GM04504 (cell line): ENCODE data around the gene TBC1D20.
"Not testable (repeated sequence)": the region's sequence is repeated elsewhere in the genome, so short reads cannot be mapped to it uniquely, and the experiment has no call there.

Experiments used
- DNase-seq: peaks from one replicate; pipeline ENCODE4 v3.0.0-alpha.2; 2012; ENCODE audit warnings: low read depth

The TBC1D20 gene

GRCh38 chr20:462199-462991, at the start of gene TBC1D20:
TBC1D20 (minus strand) TSS chr20:462533; CDS start chr20:462405, 128 bp downstream.
- DNase-seq, result peak; percentile 66

- not testable (repeated sequence) for DNase-seq
Observed at GRCh38 chr20:510328-511057, 48.2 kb upstream of the TBC1D20 start.

- DNase-seq, result not testable (repeated sequence)
Observed at GRCh38 chr20:508364-508787, 46.0 kb upstream of the TBC1D20 start.

- DNase-seq, result no peak
Observed at GRCh38 chr20:507761-508332, 45.5 kb upstream of the TBC1D20 start.

DNA sequence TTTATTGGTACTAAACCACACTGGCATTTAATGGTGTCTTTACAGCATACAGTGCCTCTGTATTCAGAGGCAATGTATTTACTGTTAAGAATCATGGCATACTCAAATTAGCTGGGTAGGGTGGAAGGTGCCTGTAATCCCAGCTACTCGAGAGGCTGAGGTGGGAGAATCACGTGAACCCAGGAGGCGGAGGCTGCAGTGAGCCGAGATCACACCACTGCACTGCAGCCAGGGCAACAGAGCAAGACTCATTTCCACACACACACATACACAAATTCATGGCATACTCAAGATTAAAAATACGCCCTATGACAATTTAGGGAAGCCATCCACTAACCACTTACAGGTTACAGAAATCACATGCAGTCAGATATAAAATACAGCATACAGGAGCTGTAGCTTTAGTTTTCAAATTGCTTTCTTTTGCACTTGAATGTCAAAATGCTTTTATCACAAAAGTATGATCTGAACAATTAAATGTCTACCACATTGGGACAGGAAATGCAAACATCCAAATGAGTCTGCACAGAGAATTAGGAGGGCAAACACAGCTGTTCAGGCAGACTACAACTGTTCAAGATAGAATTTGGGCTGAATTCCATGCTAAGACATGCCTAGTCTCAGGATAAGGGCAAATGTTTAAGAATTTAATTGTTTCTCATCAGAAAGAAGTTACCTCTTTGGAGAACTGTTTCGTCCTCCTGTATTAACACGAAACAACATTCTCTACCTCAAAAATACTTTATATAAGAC, 44.8 kb upstream of the TBC1D20 start:
- no peak for DNase-seq

DNA sequence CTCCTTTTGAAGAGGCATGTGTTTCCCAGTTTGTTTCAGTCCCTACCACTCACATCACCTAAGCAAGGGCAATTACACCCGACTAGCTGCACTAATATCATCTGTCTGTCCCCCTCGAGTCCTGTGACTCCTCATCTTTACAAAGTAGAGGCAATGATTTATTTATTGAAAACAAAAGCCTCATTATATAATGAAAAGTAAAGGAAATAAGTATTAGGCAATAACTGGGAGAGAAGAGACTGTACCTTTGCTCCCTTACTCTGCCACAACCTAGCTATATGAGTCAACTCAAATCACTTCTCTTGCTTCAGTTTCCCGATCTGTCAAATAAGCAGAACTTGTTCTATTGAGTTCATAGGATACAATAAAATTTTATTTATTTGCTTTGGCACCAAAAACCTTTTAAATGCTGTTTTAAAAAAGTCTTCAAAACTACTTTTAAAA, 42.3 kb upstream of the TBC1D20 start:
- DNase-seq, result no peak

DNA sequence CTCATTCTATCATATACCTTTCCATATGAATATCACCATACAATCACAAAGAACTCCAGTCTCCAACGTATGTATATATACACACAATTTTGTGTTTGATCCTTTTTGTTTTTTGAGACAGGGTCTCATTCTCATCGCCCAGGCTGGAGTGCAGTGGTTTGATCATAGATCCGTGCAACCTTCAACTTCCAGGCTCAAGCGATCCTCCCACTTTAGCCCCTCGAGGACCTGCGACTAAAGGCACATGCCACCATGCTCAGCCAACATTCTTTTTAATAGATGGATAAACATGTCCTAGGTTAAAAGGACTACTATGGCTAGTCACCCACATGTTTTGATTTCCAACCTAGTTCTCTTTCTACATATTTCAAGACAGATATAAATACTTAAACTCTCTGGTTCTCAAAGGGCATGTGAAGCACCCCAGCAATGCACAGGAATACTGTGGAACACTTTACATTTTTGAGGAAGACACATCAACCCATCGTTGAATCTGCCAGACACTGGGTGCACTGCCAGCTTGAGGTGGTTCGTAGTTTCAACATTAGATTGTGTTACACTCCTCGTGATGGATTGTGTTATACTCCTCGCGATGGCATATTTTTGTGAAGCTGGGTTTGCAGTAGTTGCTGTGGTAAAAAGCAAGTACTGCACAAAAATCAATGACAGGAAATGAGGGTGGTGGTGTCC, 40.9 kb upstream of the TBC1D20 start:
- DNase-seq, result no peak

- DNase-seq, result no peak
Observed at GRCh38 chr20:497979-498378, 35.6 kb upstream of the TBC1D20 start.

GRCh38 chr20:496126-496696, 33.9 kb upstream of the TBC1D20 start:
- peak; percentile 28 for DNase-seq

DNA sequence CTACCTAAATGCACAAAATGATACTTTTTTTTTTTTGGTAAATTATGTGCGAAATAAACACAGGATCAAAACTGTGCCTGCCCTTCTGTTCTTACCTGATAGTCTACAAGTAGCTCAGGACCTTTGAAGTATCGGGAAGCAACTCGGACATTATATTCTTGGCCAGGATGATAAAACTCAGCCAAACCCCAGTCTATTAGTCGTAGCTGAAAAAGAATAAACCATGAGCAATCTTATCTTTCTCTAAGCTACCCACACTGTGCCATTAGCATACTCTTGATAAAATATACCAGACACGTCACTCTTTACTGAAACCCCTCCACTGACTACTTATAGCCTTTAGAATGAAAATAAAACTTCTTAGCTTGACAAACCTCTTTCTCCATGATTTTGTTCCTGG, 29.8 kb upstream of the TBC1D20 start:
- no peak for DNase-seq

- no peak for DNase-seq
Observed at GRCh38 chr20:487655-488054, 25.3 kb upstream of the TBC1D20 start.

GRCh38 chr20:483815-484644, 21.7 kb upstream of the TBC1D20 start:
- no peak for DNase-seq

DNA sequence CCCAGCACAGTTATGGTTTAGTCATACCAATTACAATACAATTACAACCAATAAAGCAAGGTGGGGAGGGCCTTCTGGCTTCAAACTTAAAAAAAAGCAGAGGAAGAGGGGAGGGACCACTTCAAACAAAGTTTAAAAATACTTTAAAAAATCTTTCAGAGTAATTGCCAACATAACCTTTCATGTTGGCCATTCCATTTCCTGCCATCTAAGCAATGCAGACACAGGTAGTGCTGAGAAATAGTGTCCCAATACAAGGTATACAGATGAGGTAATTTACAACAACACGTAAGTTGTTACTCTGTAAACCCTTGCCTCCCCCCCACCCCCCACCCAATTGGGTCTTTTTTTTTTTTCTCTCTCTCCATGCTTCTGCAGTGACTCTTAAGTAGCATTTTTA, 18.8 kb upstream of the TBC1D20 start:
- no peak for DNase-seq

GRCh38 chr20:480044-480443, 17.7 kb upstream of the TBC1D20 start:
- no peak for DNase-seq

- DNase-seq, result no peak
Observed at GRCh38 chr20:479487-479886, 17.2 kb upstream of the TBC1D20 start.

GRCh38 chr20:478949-479429, 16.7 kb upstream of the TBC1D20 start:
- no peak for DNase-seq

GRCh38 chr20:478010-478948, 15.9 kb upstream of the TBC1D20 start:
- no peak for DNase-seq

DNA sequence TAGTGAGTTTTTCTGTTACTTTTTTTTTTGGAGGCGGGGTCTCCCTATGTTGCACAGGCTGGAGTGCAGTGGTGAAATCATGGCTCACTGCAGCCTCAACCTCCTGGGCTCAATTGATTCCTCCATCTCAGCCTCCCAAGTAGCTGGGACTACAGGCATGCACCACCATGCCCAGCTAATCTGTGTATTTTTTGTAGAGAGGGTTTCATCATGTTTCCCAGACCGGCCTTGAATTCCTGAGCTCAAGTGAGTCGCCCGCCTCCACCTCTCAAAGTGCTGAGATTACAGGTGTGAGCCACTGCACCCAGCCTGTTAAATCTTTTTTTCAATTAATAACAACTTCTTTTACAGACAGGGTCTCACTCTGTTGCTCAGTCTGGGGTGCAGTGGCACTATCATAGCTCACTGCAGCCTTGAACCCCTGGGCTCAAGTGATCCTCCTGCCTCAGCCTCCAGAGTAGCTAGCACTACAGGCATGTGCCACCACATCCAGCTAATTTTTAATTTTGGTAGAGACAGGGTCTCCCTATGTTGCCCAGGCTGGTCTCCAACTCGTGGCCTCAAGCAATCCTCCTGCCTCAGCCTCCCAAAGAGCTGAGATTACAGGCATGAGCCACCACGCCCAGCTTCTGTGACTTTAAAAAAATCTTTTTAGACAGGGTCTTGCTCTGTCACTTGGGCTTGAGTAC, 14.4 kb upstream of the TBC1D20 start:
- not testable (repeated sequence) for DNase-seq
